IPS-18c (cell line): ENCODE measurements around the gene ZNF554.

ENCODE experiments used
- H3K4me3 ChIP-seq: 2 replicates; pipeline ENCODE4 v1.7.0; 2013; ENCODE audit warnings: low read depth, mild to moderate bottlenecking, low read length, moderate library complexity; ENCODE audit not compliant: insufficient read depth
- H3K9me3 ChIP-seq: one replicate; pipeline ENCODE4 v1.6.1; 2013; ENCODE audit warnings: mild to moderate bottlenecking, low read length, moderate library complexity; ENCODE audit not compliant: control insufficient read depth, insufficient read depth

Gene ZNF554

GRCh38 chr19:2819540-2820111 lies at the start of gene ZNF554:
Gene ZNF554, plus strand, starts transcription at chr19:2819868. Its CDS starts 204 bp downstream, at chr19:2820072.
- Histone ChIP-seq H3K9me3 (peaks cover 2% of the 10 kb centered on the region), H3K4me3 (peak within 1 kb of the TSS; percentile 55)

DNA sequence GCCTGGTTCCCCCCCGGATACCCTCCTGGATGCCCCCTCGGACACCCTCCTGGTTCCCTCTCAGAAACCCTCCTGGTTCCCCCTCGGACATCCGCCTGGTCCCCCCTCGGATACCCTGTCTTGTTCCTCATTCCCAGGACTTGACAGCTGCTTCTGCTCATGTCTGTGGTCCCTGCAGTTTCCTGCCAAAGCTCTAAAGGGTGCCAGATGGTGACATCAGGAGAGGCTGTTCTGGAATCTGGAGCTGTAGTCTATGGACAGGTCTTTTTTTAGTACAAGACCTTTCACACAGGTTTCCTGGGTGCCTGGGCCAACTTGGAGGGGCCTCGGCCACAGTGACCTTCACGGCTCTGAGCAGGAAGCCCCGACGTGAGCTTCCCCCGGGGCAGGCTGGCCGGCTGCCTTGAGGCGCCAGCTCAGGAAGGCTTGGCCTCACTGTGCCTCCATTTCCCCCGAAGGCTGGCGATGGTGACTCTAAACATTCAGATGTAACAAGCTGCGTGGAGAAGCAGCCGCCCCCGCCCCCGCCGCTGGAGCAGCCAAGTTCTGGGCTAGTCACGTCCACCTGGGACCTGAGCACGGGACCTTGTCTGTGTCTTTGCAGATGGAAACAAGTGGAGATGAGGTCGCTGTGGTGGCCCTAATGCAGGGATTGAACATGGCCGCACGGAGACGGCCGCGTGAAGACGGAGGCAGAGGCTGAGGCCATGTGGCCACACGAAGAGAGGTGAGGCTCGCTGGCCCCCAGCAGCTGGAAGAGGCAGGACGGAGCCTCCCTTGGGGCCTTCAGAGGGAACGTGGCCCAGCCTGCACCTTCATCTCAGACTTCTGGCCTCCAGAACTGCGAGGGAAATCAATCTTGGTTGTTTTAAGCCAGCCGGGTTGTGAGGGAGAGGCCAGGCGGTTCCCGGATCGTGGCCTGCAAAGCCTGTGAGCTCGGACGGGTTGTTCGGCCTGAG lies 49.3 kb upstream of the ZNF554 start:
- H3K9me3 ChIP-seq, result peaks cover 2% of the 10 kb centered on the region
- no peak overlapping the region for H3K4me3 ChIP-seq

- Histone ChIP-seq H3K9me3 (peaks cover 2% of the 10 kb centered on the region), H3K4me3 (no peak overlapping the region)
Observed at GRCh38 chr19:2771786-2772674, 47.6 kb upstream of the ZNF554 start.

DNA sequence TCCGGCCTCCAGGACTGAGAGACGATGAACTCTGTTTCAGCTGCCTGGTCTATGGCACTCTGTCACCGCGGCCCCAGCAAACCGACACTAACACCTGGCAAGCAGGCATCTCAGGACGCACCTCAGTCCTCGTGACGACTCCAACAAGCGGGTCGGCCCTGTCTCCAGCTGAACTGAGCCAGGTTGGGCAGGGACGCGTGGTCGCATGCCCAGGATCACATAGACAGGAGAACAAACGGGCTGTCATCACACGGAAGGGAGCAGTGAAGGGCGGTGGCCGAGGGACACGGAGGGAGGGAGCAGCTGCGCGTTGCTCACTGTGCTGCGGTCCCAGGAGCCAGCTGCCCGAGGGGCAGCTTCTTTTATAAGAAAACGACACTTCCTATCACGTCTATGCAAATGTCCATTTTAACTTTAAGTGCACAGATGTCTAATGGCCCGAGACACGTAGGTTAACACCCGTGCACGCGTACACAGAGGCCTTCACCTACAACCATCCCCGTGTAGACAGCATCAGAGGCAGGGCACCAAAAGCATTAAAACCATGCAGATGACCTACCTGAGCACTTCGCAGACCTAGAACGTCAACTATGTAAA lies 45.5 kb upstream of the ZNF554 start:
- Histone ChIP-seq H3K4me3 (no peak overlapping the region), H3K9me3 (no peaks in the 10 kb centered on the region)

GRCh38 chr19:2774953-2775555 lies 44.6 kb upstream of the ZNF554 start:
- H3K9me3 ChIP-seq, result no peaks in the 10 kb centered on the region
- no peak overlapping the region for H3K4me3 ChIP-seq

- H3K4me3 ChIP-seq, result no peak overlapping the region
Observed at GRCh38 chr19:2775556-2776430, 43.9 kb upstream of the ZNF554 start.

GRCh38 chr19:2777952-2778683 lies 41.5 kb upstream of the ZNF554 start:
- H3K9me3 ChIP-seq, result peaks cover 2% of the 10 kb centered on the region
- H3K4me3 ChIP-seq, result no peak overlapping the region

More at GRCh38 chr19:2775556-2776430, 43.9 kb upstream of the ZNF554 start:
- no peaks in the 10 kb centered on the region for H3K9me3 ChIP-seq

DNA sequence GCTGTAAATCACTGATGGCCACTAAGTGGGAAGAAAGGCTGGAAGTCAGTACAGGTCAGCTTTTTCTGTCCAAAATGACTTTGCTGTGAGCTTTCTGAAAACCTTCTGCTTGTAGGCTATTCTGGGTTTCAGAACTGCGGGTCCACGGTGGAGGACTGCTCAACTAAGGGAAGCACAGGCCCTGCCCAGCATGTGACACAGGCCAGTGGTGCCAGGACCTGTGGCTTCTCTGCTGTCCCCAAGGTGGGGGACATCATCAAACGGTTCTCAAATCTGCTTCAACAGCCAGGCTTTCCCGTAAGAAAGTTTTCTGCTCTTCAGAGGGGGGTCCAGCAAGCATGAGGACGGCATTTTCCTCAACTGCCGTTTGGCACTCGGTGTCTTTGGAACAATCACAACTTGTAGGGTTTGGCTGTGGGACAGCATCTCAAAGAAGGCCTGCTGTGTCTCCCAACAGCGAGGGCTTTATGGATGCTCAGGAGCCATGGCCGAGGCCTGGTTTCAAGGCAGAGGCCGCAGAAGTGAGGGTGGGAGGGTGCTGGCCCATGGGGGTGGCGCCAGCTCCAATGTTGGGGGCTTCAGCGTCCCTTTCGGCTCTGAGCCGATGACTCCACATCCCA lies 40.4 kb upstream of the ZNF554 start:
- peaks cover 2% of the 10 kb centered on the region for H3K9me3 ChIP-seq
- H3K4me3 ChIP-seq, result no peak overlapping the region

- Histone ChIP-seq H3K9me3 (peaks cover 2% of the 10 kb centered on the region), H3K4me3 (no peak overlapping the region)
Observed at GRCh38 chr19:2780284-2780683, 39.4 kb upstream of the ZNF554 start.

DNA sequence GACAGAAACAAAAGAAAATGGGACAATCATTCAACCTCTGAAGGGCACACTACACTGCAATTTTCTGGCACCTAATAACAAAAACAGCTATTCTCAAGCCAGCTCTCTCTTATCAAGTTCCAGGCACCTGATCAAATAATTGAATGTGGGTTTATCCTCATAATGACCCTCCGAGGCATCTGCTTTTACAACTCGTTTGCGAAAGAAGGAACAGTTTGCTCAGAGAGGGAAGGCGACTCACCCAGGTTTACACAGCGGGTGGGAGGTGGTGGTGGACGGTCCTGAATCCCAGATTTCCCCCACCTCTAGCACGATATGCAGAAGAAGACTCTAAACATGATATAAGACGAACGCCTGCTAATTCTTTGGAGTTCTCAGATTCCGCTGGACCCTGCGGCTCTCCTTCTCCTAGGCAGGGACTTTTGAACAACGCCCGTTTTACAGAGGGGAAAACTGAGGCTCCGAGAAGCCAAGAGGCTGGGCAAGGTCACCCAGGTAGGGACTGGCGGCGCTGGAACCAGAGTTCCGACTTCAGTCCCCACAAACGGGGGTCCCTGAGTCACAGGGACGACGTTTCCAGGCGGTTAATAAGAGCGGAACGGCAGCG lies 37.2 kb upstream of the ZNF554 start:
- H3K9me3 ChIP-seq, result peaks cover 2% of the 10 kb centered on the region
- peak overlapping the region; percentile 99 for H3K4me3 ChIP-seq

DNA sequence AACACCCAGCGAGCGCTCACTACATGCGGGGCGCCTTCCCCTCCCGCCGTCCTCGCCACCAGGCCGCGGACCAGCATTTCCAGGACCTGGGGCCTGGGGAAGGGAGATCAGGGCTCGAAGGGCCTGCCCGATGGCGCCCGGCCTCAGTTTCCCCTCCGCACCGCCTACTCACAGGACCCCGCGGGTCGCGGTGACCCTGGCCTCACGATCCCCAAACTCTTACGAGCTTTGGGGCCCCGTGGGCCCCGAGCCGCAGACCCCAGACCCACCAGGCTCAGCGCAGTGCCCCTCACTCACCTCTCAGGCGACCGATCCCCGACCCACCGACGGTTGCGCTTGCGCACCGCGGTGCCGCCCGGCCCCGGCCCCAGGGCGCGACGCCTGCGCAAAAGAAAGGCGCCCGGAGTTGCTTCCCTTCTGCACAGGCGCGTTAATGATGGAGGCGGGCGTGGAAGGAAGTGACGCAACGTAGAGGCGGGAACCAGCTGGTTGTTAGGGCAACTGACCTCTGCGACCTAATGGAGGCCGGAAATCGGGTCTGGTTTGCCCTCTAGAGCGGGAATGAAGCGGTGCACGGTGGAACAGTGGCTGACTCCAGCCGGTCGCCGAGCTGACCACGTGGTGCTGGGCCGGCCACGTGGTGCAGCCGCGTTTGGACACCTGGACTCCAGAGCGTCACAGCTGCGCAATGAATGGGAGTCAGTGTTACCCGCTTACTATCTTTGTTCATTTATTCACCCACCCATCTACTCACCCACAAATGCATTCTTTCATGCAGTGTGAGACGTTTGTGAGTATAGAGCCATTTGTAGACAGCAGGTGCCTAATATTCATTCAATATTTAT lies 36.5 kb upstream of the ZNF554 start, which contains the start of gene SGTA:
TSS of gene SGTA (minus strand) at position 338 of the 845 bp plus-strand sequence. CDS start 14,205 bp downstream, outside the sequence.
- H3K9me3 ChIP-seq, result peaks cover 2% of the 10 kb centered on the region

DNA sequence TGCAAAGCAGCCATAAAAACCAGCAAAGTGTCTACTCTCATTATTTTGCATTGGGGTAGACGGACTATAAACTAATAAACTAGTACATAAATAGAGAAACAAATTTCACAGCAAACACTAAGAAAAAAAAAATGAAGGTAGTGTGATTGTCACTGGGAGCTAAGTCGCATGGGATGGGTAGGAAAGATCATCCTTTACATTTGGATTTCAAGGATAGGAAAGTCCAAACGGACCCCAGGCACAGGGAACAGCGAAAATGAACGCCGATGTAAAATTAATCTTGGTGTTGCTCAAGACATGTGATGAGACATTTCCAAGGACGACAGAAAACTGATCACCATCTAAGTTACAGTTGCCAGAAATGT lies 35.9 kb upstream of the ZNF554 start:
- peaks cover 2% of the 10 kb centered on the region for H3K9me3 ChIP-seq
- H3K4me3 ChIP-seq, result no peak overlapping the region

More for the DNA sequence above, 36.5 kb upstream of the ZNF554 start, which contains the start of gene SGTA:
- H3K4me3 ChIP-seq, result peak within 1 kb of the TSS; percentile 99

GRCh38 chr19:2785244-2785997 lies 34.2 kb upstream of the ZNF554 start, which contains the start of gene THOP1:
Gene THOP1, plus strand, starts transcription at chr19:2785503. Its CDS starts 160 bp downstream, at chr19:2785663.
- peak within 1 kb of the TSS; percentile 91 for H3K4me3 ChIP-seq
- H3K9me3 ChIP-seq, result peaks cover 2% of the 10 kb centered on the region
